Activated T-cell treated with anti-CD3 and anti-CD28 coated beads, Interleukin-2, amount 50 U/mL, for 24 hours (primary cell): ENCODE data around the gene ZNF627.
"Not testable (repeated sequence)": the region's sequence is repeated elsewhere in the genome, so short reads cannot be mapped to it uniquely, and the experiment has no call there.

Experiments used
- DNase-seq: peaks from one replicate; pipeline ENCODE4 v3.0.0-alpha.2; 2020
- H3K27ac Mint-ChIP-seq: 2 replicates; pipeline ENCODE4 v1.8.0; 2020; ENCODE audit warnings: mild to moderate bottlenecking, mixed read lengths
- H3K27me3 Mint-ChIP-seq: 2 replicates; pipeline ENCODE4 v1.8.0; 2020; ENCODE audit warnings: mixed read lengths
- H3K36me3 Mint-ChIP-seq: 2 replicates; pipeline ENCODE4 v1.8.0; 2020; ENCODE audit warnings: low read depth, mixed read lengths
- H3K4me1 Mint-ChIP-seq: 2 replicates; pipeline ENCODE4 v1.8.0; 2020; ENCODE audit warnings: low read depth, mixed read lengths
- H3K4me3 Mint-ChIP-seq: 2 replicates; pipeline ENCODE4 v1.8.0; 2020; ENCODE audit warnings: mild to moderate bottlenecking, moderate library complexity, mixed read lengths
- H3K9me3 Mint-ChIP-seq: 2 replicates; pipeline ENCODE4 v1.8.0; 2020; ENCODE audit warnings: mixed read lengths

The ZNF627 gene

DNA sequence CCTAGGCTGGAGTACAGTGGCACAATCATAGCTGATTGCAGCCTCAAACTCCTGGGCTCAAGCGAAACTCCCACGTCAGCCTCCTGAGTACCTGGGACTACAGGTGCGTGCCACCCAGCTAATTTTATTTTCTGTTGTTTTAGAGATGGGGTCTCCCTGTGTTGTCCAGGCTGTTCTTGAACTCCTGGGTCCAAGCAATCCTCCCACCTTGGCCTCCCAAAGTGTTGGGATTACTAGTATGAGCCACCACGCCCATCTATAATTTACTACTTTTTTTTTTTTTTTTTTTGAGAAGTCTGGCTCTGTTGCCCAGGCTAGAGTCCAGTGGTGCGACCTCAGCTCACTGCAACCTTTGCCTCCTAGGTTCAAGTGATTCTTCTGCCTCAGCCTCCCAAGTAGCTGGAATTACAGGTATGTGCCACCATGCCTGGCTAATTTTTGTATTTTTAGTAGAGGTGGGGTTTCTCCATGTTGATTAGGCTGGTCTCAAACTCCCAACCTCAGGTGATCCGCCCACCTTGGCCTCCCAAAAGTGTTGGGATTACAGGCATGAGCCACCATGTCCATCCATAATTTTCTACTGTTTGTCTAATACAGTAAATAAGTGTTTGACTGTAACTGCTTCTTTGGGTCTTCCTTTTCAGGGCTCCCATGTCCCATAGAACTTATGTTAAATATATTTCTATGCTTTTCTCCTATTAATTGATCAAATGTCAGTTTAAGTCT is 33.0 kb upstream of the ZNF627 start:
- not testable (repeated sequence) for DNase-seq, H3K4me3 Mint-ChIP-seq, H3K27ac Mint-ChIP-seq, H3K27me3 Mint-ChIP-seq, H3K9me3 Mint-ChIP-seq
- peaks cover 10% of the 10 kb centered on the region for H3K36me3 Mint-ChIP-seq
- H3K4me1 Mint-ChIP-seq: peaks cover 22% of the 10 kb centered on the region

DNA sequence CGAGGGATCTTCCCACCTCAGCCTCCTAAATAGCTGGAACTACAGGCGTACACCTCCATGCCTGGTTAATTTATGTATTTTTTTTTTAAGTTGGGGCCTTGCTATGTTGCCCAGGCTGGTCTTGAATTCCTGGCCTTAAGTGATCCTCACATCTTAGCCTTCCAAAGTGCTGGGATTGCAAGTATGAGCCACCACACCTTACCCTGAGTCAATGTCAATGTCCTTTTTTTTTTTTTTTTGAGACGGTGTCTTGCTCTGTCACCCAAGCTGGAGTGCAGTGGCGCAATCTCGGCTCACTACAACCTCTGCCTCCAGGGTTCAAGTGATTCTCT is 31.7 kb upstream of the ZNF627 start:
- not testable (repeated sequence) for DNase-seq, H3K36me3 Mint-ChIP-seq, H3K27ac Mint-ChIP-seq, H3K4me3 Mint-ChIP-seq, H3K9me3 Mint-ChIP-seq, H3K27me3 Mint-ChIP-seq
- peaks cover 15% of the 10 kb centered on the region for H3K4me1 Mint-ChIP-seq

DNA sequence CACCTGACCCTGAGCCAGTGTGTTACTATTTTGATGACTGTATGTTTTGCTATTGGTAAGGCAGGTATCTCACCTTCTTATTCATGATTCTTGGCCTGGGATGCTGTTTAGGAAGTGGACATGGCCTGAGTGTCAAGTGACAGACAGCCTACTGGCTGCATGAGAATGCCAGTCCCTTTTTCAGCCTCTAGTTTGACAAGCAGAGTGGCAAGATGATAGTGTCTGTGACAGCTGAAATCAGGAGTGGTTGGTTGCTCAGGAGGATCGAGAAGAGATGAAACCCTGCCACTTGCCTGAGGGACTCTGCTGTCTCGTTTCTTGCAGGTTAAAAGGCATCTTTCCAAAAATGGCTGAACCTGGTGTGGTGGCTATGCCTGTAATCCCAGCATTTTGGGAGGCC is 31.1 kb upstream of the ZNF627 start:
- Mint-ChIP-seq H3K4me3 (no peak overlapping the region), H3K4me1 (peaks cover 11% of the 10 kb centered on the region)

DNA sequence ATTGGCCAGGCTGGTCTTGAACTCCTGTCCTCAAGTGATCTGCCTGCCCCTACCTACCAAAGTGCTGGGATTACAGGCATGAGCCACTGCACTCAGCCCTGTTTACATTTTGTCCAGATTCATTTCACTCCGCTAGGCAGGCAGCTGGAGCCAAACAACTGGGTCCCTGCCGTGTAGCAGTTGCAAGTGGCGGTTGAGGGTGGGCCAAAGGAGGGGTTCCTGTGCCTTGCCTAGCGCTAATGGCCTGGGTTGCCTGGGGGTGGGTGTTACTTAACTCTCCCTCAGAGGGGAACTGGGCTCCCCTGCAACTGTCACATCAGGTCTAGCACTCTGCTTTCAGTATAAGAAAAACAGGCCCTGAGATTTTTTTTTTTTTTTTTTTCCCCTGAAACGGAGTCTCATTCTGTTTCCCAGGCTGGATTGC is 27.2 kb upstream of the ZNF627 start:
- no peak for DNase-seq
- Mint-ChIP-seq H3K27me3 (no peaks in the 10 kb centered on the region), H3K27ac (no peak overlapping the region), H3K36me3 (peaks cover 6% of the 10 kb centered on the region), H3K9me3 (no peaks in the 10 kb centered on the region), H3K4me3 (no peak overlapping the region), H3K4me1 (peaks cover 11% of the 10 kb centered on the region)

More for the DNA sequence above, 31.1 kb upstream of the ZNF627 start:
- no peak for DNase-seq
- Mint-ChIP-seq H3K27ac (no peak overlapping the region), H3K9me3 (no peaks in the 10 kb centered on the region), H3K36me3 (peaks cover 3% of the 10 kb centered on the region), H3K27me3 (no peaks in the 10 kb centered on the region)

DNA sequence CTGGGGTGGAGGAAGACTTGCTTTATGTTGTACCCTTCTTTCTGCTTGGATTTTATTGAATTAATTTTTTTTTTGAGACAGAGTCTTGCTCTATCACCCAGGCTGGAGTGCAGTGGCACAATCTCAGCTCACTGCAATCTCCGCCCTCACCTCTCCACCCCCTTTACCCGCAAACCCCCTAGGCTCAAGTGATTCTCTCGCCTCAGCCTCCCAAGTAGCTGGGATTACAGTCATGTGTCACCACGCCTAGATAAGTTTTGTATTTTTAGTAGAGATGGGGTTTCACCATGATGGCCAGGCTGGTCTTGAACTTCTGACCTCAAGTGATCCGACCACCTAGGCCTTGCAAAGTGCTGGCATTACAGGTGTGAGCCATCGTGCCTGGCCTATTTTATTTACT is 23.9 kb upstream of the ZNF627 start:
- not testable (repeated sequence) for H3K27ac Mint-ChIP-seq
- H3K4me1 Mint-ChIP-seq: peaks cover 15% of the 10 kb centered on the region

DNA sequence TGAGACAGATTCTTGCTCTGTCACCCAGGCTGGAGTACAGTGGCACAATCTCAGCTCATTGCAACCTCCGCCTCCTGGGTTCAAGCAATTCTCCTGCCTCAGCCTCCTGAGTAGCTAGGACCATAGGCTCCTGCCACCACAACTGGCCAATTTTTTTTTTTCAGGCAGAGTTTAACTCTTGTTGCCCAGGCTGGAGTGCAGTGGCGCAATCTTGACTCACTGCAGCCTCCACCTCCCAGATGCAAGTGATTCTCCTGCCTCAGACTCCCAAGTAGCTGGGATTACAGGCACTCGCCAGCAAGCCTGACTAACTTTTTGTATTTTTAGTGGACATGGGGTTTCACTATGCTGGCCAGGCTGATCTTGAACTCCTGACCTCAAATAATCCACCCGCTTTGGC is 23.5 kb upstream of the ZNF627 start:
- not testable (repeated sequence) for H3K4me3 Mint-ChIP-seq, H3K27ac Mint-ChIP-seq, H3K36me3 Mint-ChIP-seq, H3K9me3 Mint-ChIP-seq, DNase-seq, H3K27me3 Mint-ChIP-seq
- H3K4me1 Mint-ChIP-seq: peaks cover 17% of the 10 kb centered on the region

More for the DNA sequence above, 23.9 kb upstream of the ZNF627 start:
- H3K4me3 Mint-ChIP-seq, H3K36me3 Mint-ChIP-seq, H3K27me3 Mint-ChIP-seq, H3K9me3 Mint-ChIP-seq, DNase-seq: not testable (repeated sequence)

DNA sequence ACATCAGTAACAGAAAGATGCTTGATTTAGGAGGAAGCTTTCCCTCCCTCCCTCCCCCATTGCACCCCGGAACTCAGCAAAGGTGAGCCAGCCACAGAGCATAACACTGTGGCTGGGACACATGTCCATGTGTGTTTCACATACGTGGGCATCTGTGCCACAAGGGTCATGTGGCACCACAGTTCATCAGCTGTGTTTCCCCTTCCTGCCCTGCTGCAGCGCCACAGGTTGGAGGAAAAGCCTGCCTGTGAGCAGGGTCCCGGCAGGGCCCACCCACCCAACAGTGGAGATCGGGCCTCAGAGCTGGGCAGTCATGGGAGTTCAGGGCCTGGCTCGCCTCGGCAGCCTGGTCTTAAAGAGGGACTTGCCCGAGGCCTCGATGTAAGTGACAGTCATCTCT is 22.6 kb upstream of the ZNF627 start:
- no peak for DNase-seq
- Mint-ChIP-seq H3K27ac (peak overlapping the region; percentile 26), H3K9me3 (no peaks in the 10 kb centered on the region), H3K27me3 (no peaks in the 10 kb centered on the region), H3K36me3 (peaks cover 6% of the 10 kb centered on the region), H3K4me1 (peaks cover 20% of the 10 kb centered on the region), H3K4me3 (no peak overlapping the region)

DNA sequence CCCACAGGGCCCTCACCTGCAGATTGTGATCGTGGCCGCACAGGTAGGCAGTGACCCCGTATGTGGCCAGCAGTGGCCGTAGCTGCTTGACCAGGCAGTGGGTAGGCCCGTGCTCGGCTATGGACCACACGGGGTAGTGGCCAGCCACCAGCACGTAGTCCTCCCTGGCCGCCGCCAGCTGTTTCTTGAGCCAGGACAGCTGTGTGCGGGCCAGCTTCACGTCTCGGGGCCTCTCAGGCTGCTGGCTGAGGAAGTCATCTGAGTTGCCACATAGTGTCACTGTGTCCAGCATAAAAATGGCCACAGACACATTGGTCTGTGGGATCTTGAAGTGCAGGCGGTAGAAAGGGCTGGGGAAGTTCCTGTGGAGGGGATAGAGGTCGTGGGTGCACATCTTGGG is 21.1 kb upstream of the ZNF627 start:
- Mint-ChIP-seq H3K27me3 (no peaks in the 10 kb centered on the region), H3K4me3 (no peak overlapping the region), H3K4me1 (peaks cover 29% of the 10 kb centered on the region), H3K9me3 (no peaks in the 10 kb centered on the region), H3K27ac (no peak overlapping the region), H3K36me3 (peaks cover 6% of the 10 kb centered on the region)
- no peak for DNase-seq

DNA sequence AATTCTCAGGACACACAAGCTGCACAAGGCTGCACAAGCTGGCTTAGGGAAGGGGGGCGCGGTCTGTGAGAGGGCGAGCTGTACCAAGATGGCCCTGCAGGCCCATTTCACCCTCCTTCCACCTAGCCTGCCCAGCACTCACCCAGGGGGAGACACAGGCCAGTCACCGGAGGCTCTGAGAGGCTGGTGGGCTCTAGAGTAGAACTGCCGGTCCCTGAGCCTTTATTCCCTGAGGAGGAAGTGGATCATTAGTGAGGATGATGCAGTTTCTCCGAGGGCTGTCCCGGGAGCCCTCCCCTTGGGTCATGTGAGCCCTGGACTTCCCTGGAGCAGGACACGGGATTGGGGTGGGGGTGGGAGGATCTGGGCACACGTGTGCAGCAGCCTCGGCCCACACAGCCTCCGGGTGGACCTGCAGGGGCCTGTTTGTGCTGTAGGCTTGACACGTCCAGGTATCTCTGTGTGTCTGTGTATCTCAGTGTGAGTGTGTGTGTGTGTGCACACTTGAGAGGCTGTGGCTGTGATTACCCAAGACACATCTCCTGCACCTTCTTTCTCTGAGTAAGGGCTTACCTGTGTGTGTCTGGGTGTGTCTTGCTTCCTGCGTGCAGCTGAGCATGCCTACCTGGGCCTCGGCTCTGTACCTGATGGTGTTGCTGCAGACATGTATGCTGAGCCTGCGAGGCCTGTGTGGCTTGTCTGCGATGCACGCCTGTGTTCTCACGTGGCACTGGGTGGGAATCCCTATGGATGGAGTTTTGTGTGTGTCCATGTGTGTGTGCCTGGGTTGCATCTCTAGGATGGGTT is 19.6 kb upstream of the ZNF627 start, which contains the start of gene ACP5:
Gene ACP5 (minus strand): TSS at position 195 of the 807 bp plus-strand sequence. CDS start 328 bp downstream, outside the sequence.
- peaks cover 38% of the 10 kb centered on the region for H3K4me1 Mint-ChIP-seq
- H3K27me3 Mint-ChIP-seq: no peaks in the 10 kb centered on the region
- H3K4me3 Mint-ChIP-seq: peak within 1 kb of the TSS; percentile 64
- no peak for DNase-seq
- peaks cover 6% of the 10 kb centered on the region for H3K36me3 Mint-ChIP-seq
- H3K9me3 Mint-ChIP-seq: no peaks in the 10 kb centered on the region
- H3K27ac Mint-ChIP-seq: peak within 1 kb of the TSS; percentile 59

DNA sequence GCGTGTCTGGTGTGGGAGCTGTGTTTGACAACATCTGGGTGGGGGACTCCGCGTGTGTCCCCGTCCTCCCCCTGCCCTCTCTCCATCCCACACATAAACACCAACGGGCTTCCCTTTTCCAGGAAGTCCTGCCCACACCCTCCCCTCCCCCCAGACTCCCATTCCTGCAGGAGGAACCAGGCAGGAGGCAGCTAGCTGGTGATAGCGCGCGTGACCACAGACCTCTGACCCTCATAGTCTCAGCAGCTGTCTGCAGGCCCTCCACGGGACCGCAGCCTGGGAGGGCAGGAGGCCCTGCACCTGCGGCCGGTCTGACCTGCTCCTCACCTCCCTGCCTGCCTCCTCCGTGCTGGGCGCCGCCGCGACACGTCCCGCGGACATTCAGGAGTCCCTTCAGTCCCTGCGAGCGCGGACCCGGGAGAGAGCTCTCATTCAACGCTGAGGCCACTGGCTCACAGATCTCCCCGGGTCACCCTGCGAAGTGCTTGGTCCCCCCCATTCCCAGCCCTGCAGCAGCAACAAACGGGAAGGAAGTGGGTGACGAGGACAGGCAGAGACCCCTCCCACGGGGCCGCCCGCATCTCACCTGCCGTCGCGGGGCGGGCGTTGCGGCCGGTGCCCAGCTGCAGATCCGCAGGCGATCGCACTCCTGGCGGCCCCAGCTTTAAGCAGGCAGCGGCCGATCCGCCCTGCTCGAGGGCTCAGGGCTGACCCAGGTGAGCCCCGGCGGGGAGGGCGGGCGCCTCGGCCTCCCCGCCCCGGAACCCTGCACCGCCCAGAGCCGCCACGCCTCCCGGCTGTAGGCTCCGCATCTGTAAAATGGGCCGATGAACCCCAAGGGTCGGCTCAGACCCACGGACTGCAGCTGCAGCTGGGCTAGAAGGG is 18.8 kb upstream of the ZNF627 start:
- Mint-ChIP-seq H3K9me3 (no peaks in the 10 kb centered on the region), H3K36me3 (peaks cover 6% of the 10 kb centered on the region), H3K27me3 (no peaks in the 10 kb centered on the region), H3K4me3 (peak overlapping the region; percentile 64), H3K27ac (no peak overlapping the region), H3K4me1 (peaks cover 40% of the 10 kb centered on the region)
- DNase-seq: peak; percentile 60

DNA sequence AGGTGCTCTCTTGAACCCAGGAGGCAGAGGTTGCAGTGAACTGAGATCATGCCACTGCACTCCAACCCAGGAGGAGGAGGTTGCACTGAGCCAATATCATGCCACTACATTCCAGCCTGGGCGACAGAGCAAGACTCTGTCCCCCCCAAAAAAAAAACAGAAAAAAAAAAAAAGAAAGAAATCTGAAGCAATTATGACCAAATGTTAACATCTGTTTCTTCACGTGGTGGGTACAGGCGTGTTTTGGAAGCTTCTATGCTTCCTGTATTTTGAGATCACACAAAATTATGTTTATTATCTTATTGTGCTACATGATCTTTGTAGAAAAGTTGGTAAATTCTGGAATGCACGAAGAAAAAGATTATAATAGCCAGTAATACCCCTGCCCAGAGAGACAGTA is 17.2 kb upstream of the ZNF627 start:
- Mint-ChIP-seq H3K9me3 (no peaks in the 10 kb centered on the region), H3K4me3 (no peak overlapping the region), H3K27ac (no peak overlapping the region), H3K4me1 (peaks cover 37% of the 10 kb centered on the region), H3K27me3 (no peaks in the 10 kb centered on the region), H3K36me3 (peaks cover 3% of the 10 kb centered on the region)
- no peak for DNase-seq

DNA sequence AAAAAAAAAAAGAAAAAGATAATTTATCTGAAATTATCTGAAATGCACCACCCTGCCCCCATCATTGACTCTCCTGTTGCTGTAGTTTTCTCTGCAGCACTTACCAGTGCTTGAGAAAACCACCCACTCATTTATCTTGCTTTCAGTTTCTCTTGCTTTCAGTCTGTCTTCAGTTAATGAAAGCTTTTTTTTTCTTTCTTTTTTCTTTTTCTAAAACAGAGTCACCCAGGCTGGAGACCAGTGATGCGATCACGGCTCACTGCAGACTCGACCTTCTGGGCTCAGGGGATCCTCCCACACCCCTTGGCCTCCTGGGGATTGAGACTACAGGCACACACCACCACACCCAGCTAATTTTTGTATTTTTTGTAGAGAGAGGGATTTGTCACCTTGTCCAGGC is 15.5 kb upstream of the ZNF627 start:
- H3K27ac Mint-ChIP-seq: peak overlapping the region; percentile 96
- peaks cover 37% of the 10 kb centered on the region for H3K4me1 Mint-ChIP-seq
- peak; percentile 68 for DNase-seq
- no peaks in the 10 kb centered on the region for H3K27me3 Mint-ChIP-seq
- H3K36me3 Mint-ChIP-seq: no peaks in the 10 kb centered on the region
- H3K4me3 Mint-ChIP-seq: peak overlapping the region; percentile 64
- no peaks in the 10 kb centered on the region for H3K9me3 Mint-ChIP-seq

DNA sequence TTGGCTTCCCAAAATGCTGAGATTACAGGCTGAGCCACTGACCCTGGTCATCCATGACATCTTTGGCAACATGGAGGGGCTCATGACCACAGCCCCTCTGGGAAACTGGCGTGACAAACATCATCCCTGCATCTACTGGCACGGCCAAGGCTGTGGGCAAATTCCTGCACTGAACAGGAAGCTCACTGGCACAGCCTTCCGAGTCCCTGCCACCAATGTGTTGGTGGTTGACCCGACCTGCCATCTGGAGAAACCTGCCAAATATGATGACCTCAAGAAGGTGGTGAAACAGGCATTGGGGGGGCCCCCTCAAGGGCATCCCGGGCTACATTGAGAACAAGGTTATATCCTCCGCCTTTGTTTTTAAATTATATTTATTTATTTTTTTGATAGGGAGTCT is 11.0 kb upstream of the ZNF627 start:
- no peaks in the 10 kb centered on the region for H3K27me3 Mint-ChIP-seq
- DNase-seq: no peak
- no peaks in the 10 kb centered on the region for H3K9me3 Mint-ChIP-seq
- no peaks in the 10 kb centered on the region for H3K36me3 Mint-ChIP-seq
- H3K4me3 Mint-ChIP-seq: no peak overlapping the region
- no peak overlapping the region for H3K27ac Mint-ChIP-seq
- H3K4me1 Mint-ChIP-seq: peaks cover 17% of the 10 kb centered on the region

DNA sequence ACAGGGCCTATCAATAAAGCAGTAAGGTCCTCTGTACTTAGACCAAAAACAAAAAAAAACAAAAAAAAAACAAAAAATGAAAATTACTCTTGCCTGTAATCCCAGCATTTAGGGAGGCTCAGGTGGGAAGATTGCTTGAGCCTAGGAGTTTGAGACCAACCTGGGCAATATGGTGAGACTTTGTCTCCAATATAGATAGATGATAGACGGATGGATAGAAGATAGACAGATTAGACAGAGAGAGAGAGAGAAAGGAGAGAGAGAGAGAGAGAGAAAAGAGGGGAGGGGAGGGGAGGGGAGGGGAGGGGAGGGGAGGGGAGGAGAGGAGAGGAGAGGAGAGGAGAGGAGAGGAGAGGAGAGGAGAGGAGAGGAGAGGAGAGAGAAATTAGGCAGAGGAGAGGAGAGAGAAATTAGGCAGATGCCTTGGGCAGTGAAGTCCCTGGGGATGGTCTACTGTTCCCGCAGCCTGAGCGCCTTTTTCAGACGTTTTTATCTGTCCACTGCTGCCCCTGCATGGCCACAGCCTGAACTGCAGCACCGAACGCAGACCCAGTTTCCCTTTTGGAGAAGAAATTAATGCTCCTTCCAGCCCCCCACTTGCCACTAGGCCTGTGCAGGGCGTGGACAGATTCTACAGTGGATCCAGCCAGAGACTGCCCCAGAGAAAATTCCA is 9.8 kb upstream of the ZNF627 start:
- peak; percentile 89 for DNase-seq
- Mint-ChIP-seq H3K27ac (no peak overlapping the region), H3K4me3 (no peak overlapping the region), H3K4me1 (peaks cover 9% of the 10 kb centered on the region), H3K36me3 (no peaks in the 10 kb centered on the region), H3K9me3 (no peaks in the 10 kb centered on the region), H3K27me3 (no peaks in the 10 kb centered on the region)
